ENCODE data around the gene TSPAN32. TPM values are rescaled to one million over a fixed set of nuclear protein-coding genes. Genes with fewer than 3 reads are reported as not detected.
A peak's percentile ranks its signal among the peaks of the same experiment; 100 is the strongest.

TSPAN32 gene
- total and polyA plus RNA-seq, 5 donors: 11.4 to 24.0 (median 14.2) TPM

DNA sequence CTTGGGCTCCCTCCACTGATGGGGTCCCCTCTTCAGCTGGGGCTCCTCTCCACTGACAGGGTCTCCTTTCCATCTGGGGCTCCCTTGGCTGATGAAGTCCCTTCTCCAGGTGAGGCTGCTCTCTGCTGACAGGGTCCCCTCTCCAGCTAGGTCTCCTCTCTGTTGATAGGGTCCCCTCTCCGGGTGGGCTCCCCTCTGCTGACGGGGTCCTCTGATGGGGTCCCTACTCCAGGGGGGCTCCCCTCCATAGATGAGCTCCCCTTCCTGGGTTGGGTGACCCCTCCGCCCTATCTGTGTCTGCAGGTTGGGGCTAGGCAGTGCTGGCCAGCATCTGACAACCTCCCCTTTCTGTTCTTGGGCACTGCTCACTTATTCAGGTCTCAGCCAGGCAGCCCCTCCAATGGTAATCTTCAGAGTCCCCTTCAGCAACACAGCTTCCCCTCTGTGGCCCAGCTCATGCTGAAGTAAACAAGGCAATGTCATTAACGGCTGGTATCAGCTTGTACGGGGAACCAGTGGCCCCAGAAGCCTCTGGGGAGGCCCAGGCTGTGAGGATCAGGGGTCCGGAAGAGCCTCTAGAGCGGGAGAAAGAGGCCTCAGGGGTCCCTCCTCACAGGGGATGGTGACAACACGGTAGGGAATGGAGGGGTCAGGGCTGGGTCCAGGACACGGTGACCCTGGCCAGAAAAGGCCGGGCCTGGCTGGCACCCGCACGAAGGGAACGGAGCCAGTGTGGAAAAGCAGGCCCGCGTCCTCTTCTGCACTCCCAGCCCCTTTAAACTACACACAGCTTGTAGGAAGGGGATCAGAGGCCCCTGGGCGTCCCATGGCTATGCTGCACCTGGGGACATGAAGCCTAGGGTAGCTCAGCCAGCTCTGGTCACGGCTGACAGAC is 65.7 kb downstream of the TSPAN32 start:
- Histone ChIP-seq H3K9me3 (ENCODE audit: control insufficient read depth, low read length) (no peaks in the 10 kb centered on the region), H3K4me1 (ENCODE audit: control insufficient read depth, insufficient read depth, low read length) (peaks cover 9% of the 10 kb centered on the region), H3K27me3 (ENCODE audit: control insufficient read depth, insufficient read depth) (no peaks in the 10 kb centered on the region), H3K4me3 (ENCODE audit: low read length) (no peak overlapping the region), H3K27ac (ENCODE audit: low read length) (peak overlapping the region; percentile 1)
- DNase-seq: peak in 2 of 3 donors; percentile 56 to 60
- peak; percentile 16 to 22 for ATAC-seq
- intact Hi-C loops (cut with DNase I): loop anchor here in 1 of 4 donors (5.0 kb wide), 1 partner anchor 55 kb away; no protein-coding TSS in a partner anchor
- 60% methylated on average over 17 of the region's 17 CpGs for WGBS

Other genes with a start within 250 kb of the TSPAN32 start
- gene IGF2, start 162.6 kb upstream of the TSPAN32 start, total RNA-seq: 10 to 100 TPM; 34.6 to 94.1 (median 47.0) TPM
- gene IGF2, start 162.6 kb upstream of the TSPAN32 start, polyA plus RNA-seq: 66.3 TPM
- 1 to 10 TPM in 1 of 4 donors, not detected in 3; 1.1 TPM for gene INS, start 140.8 kb upstream of the TSPAN32 start, total RNA-seq
- gene INS, start 140.8 kb upstream of the TSPAN32 start, polyA plus RNA-seq: not detected
- gene TH, start 130.2 kb upstream of the TSPAN32 start, total RNA-seq: not detected
- gene TH, start 130.2 kb upstream of the TSPAN32 start, polyA plus RNA-seq: not detected
- under 1 TPM in 3 of 4 donors, not detected in 1; 0.23 to 0.51 (median 0.35) TPM for gene ASCL2, start 31.4 kb upstream of the TSPAN32 start, total RNA-seq
- gene ASCL2, start 31.4 kb upstream of the TSPAN32 start, polyA plus RNA-seq: 0.20 TPM
- gene C11orf21, start 95 bp upstream of the TSPAN32 start, total RNA-seq: 10 to 100 TPM in 3 of 4 donors, 1 to 10 TPM in 1; 3.9 to 24.2 (median 15.3) TPM
- 13.4 TPM for gene C11orf21, start 95 bp upstream of the TSPAN32 start, polyA plus RNA-seq
- 100 to 1,000 TPM; 677 to 920 (median 748) TPM for gene CD81, start 75.3 kb downstream of the TSPAN32 start, total RNA-seq
- gene CD81, start 75.3 kb downstream of the TSPAN32 start, polyA plus RNA-seq: 869 TPM
- 10 to 100 TPM; 30.5 to 50.4 (median 37.1) TPM for gene TSSC4, start 98.7 kb downstream of the TSPAN32 start, total RNA-seq
- gene TSSC4, start 98.7 kb downstream of the TSPAN32 start, polyA plus RNA-seq: 31.8 TPM
- not detected for gene TRPM5, start 142.5 kb downstream of the TSPAN32 start, total RNA-seq
- gene TRPM5, start 142.5 kb downstream of the TSPAN32 start, polyA plus RNA-seq: 0.02 TPM
- gene KCNQ1, start 143.0 kb downstream of the TSPAN32 start, total RNA-seq: 10 to 100 TPM; 36.5 to 46.8 (median 41.0) TPM
- gene KCNQ1, start 143.0 kb downstream of the TSPAN32 start, polyA plus RNA-seq: 36.4 TPM